GM12801 (cell line): ENCODE data around the gene ADCY5.

ENCODE experiments used
- TF ChIP-seq, protein P1 (sequence below): IDR thresholded peaks from one replicate; pipeline ENCODE4 v1.5.1; 2011; ENCODE audit warnings: control low read depth; ENCODE audit not compliant: insufficient read length; ENCODE audit errors: extremely low read depth

Gene ADCY5

DNA sequence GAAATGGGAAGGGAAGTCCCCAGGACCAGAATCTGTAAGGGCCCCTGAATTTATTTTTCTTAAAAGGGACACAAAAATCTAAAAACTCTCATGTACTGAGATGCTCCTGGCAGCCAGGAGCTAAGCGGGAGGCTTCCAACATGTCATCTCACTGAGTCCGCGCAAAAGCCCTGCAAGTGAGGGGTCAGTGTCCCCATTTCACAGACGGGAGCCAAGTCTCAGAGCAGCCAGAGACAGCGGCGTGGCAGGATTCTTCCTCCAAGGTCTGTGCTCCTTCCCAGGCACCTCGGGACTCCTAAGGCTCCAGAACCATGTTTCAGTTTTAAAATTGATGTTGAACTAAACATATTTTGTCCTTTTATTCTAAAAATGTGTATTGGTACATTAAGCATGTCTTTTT, 114.8 kb downstream of the ADCY5 start:
- TF ChIP-seq, protein P1, sequence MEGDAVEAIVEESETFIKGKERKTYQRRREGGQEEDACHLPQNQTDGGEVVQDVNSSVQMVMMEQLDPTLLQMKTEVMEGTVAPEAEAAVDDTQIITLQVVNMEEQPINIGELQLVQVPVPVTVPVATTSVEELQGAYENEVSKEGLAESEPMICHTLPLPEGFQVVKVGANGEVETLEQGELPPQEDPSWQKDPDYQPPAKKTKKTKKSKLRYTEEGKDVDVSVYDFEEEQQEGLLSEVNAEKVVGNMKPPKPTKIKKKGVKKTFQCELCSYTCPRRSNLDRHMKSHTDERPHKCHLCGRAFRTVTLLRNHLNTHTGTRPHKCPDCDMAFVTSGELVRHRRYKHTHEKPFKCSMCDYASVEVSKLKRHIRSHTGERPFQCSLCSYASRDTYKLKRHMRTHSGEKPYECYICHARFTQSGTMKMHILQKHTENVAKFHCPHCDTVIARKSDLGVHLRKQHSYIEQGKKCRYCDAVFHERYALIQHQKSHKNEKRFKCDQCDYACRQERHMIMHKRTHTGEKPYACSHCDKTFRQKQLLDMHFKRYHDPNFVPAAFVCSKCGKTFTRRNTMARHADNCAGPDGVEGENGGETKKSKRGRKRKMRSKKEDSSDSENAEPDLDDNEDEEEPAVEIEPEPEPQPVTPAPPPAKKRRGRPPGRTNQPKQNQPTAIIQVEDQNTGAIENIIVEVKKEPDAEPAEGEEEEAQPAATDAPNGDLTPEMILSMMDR: no peak

- TF ChIP-seq, protein P1: no peak
Observed at GRCh38 chr3:123333401-123333800, 115.5 kb downstream of the ADCY5 start.

DNA sequence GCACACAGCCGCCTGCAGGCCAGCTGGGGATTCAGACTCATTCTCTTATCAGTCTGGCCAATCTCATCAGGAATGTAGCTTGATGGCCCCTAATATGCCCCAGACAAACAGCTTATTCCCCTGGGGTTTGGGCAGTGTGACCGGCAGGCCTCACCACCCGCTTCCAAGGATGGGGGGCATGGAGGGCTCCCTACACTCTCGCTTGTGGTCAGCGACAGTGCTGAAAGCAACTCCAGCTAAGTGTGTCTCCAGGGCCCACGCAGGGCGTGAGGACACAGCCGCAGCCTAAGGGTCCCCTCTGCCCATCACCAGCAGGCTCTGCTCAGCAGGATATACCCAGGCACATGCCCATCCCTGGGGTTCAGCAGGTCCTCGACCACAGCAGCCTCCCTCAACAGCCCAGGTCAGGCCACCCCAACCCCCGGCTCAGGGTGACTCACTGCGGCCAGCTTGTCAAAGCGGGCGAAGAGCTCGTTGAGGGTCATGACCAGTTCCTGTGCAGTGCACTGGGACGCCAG, 116.7 kb downstream of the ADCY5 start:
- TF ChIP-seq, protein P1: no peak

DNA sequence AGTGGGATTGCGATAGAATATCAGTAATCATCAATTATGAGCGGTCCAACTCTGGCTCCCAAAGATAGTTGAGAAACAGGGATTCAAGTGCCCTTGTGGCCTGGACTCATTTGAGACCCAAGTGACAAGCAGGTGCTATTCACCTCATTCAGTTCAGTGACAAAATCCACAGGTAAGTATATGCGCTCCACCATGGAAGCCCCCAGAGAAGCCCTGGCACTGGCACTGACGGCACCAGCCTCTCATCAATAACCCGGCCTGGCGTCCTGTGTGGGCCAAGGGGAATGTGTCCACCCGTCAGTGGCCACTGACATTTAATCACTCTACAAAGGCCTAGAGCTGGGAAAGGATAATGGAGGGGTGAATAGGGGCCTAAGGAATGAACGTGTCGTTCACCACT, 117.2 kb downstream of the ADCY5 start:
- TF ChIP-seq, protein P1: no peak

DNA sequence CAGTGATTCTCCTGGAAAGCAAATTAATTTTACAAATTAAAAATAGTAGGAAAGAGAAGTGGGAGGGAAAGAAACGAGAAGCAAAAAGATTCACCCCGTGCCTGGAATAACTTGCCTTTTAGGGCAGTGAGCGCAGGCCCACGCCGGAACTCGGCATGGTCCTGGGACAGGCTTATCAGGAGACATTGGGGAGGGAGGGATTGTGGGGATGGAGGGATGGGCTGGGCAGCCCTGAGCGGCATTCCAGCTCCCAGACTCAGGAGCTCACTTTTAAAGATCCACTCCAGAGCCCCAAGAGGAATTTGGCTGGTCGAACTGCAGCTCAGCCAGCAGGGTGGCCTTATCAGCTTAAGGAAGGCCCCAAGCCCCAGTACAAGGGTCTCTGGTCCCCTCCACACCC, 117.9 kb downstream of the ADCY5 start:
- TF ChIP-seq, protein P1: no peak

GRCh38 chr3:123330441-123330991, 118.4 kb downstream of the ADCY5 start:
- TF ChIP-seq, protein P1: no peak

GRCh38 chr3:123329636-123330340, 119.1 kb downstream of the ADCY5 start:
- TF ChIP-seq, protein P1: no peak
